PC-3 (cell line): Measurements from ENCODE around the gene ARID1A. TPM values are rescaled to one million over a fixed set of nuclear protein-coding genes. Genes with fewer than 3 reads are reported as not detected.

Experiments
- ATAC-seq: fragments of 200-7000 bp; cut with Tn5 transposase; 2 replicates; pipeline ENCODE4 v1.9.1; 2020; ENCODE audit warnings: mild to moderate bottlenecking, moderate library complexity
- BruUV-seq: library from RNA; stranded (reverse); fragments of 400-500 nt; replicated peaks from 2 replicates; lab custom pipeline; 2021; lab: Mats Ljungman, UMichigan
- CTCF ChIA-PET: fragments of 300-600 bp; sonication (Branson Sonifier 250); formaldehyde crosslinking; loops from one replicate; lab custom pipeline; 2022; ENCODE audit warnings: antibody characterized with exemption; lab: Charles Lee
- POLR2A ChIA-PET: fragments of 300-600 bp; sonication (Branson Sonifier 250); formaldehyde crosslinking; loops from one replicate; lab custom pipeline; 2022; ENCODE audit warnings: antibody characterized with exemption; ENCODE audit not compliant: unreplicated experiment; lab: Charles Lee
- DNase-seq: peaks from one replicate; pipeline ENCODE4 v3.0.0-alpha.2; 2015
- H2AFZ ChIP-seq: fragments of 300-600 bp; sonication (generic); 2 replicates; pipeline ENCODE4 v1.6.0; 2016; ENCODE audit warnings: antibody characterized with exemption, low read length
- H3F3A ChIP-seq: fragments of 300-600 bp; sonication (generic); one replicate; pipeline ENCODE4 v1.6.0; 2017; ENCODE audit warnings: antibody characterized with exemption, low read length, control low read depth, mild to moderate bottlenecking; ENCODE audit not compliant: unreplicated experiment
- H3K27ac ChIP-seq: fragments of 300-600 bp; sonication (generic); 2 replicates; pipeline ENCODE4 v1.5.1; 2016; ENCODE audit warnings: mild to moderate bottlenecking, low read length
- H3K27me3 ChIP-seq: fragments of 300-600 bp; sonication (generic); 2 replicates; pipeline ENCODE4 v1.6.1; 2016; ENCODE audit warnings: low read length, mixed read lengths
- H3K36me3 ChIP-seq: fragments of 300-600 bp; sonication (generic); 2 replicates; pipeline ENCODE4 v1.6.1; 2016; ENCODE audit warnings: low read depth, mixed run types, low read length, mixed read lengths
- H3K4me1 ChIP-seq: fragments of 300-600 bp; sonication (generic); 2 replicates; pipeline ENCODE4 v1.5.1; 2016; ENCODE audit warnings: low read length; ENCODE audit not compliant: insufficient read depth
- H3K4me2 ChIP-seq: fragments of 300-600 bp; sonication (generic); 2 replicates; pipeline ENCODE4 v1.6.0; 2016; ENCODE audit warnings: low read length
- H3K4me3 ChIP-seq: fragments of 300-600 bp; sonication (generic); 2 replicates; pipeline ENCODE4 v1.5.1; 2016; ENCODE audit warnings: mild to moderate bottlenecking, low read length, mixed read lengths
- H3K79me2 ChIP-seq: fragments of 300-600 bp; sonication (generic); 2 replicates; pipeline ENCODE4 v1.6.1; 2017; ENCODE audit warnings: low read length, mixed read lengths
- H3K9ac ChIP-seq: fragments of 300-600 bp; sonication (generic); 2 replicates; pipeline ENCODE4 v1.6.0; 2016; ENCODE audit warnings: mild to moderate bottlenecking, low read length
- H3K9me2 ChIP-seq: fragments of 300-600 bp; sonication (generic); replicated peaks from 2 replicates; pipeline ENCODE4 v1.6.1; 2016; ENCODE audit warnings: mixed run types, low read length, mixed read lengths
- H3K9me3 ChIP-seq: fragments of 300-600 bp; sonication (generic); 2 replicates; pipeline ENCODE4 v1.6.1; 2016; ENCODE audit warnings: low read length, mixed read lengths
- H4K20me1 ChIP-seq: fragments of 300-600 bp; sonication (generic); 2 replicates; pipeline ENCODE4 v1.6.1; 2016; ENCODE audit warnings: low read length, mixed read lengths
- EZH2 ChIP-seq: fragments of 300-600 bp; sonication (generic); IDR thresholded peaks from one replicate; pipeline ENCODE4 v1.6.1; 2017; ENCODE audit warnings: antibody characterized with exemption, mild to moderate bottlenecking, low read length; ENCODE audit not compliant: unreplicated experiment
- EZH2phosphoT487 ChIP-seq: fragments of 300-600 bp; sonication (generic); IDR thresholded peaks from 2 replicates; pipeline ENCODE4 v1.6.1; 2018; ENCODE audit warnings: mild to moderate bottlenecking, antibody characterized with exemption, low read length, borderline replicate concordance
- intact Hi-C: fragments of 100-400 bp; cut with micrococcal nuclease; formaldehyde crosslinking; loops from 2 replicates; pipeline ENCODE4 v1.9.0; 2023
- total RNA-seq: library from RNA; depleted of rRNA; stranded (reverse); fragments of >200 nt; gene quantifications from 2 replicates; pipeline ENCODE4 v1.2.3, GENCODE V29; 2014
- TF ChIP-seq, protein P1 (sequence below): fragments of 300-600 bp; sonication (generic); conservative IDR thresholded peaks from 2 replicates; pipeline ENCODE4 v1.5.1; 2017; ENCODE audit warnings: antibody characterized with exemption, low read depth, mild to moderate bottlenecking, low read length

ARID1A gene
- total RNA-seq, 1 experiment from 2014 or later, result 43.8 TPM

DNA sequence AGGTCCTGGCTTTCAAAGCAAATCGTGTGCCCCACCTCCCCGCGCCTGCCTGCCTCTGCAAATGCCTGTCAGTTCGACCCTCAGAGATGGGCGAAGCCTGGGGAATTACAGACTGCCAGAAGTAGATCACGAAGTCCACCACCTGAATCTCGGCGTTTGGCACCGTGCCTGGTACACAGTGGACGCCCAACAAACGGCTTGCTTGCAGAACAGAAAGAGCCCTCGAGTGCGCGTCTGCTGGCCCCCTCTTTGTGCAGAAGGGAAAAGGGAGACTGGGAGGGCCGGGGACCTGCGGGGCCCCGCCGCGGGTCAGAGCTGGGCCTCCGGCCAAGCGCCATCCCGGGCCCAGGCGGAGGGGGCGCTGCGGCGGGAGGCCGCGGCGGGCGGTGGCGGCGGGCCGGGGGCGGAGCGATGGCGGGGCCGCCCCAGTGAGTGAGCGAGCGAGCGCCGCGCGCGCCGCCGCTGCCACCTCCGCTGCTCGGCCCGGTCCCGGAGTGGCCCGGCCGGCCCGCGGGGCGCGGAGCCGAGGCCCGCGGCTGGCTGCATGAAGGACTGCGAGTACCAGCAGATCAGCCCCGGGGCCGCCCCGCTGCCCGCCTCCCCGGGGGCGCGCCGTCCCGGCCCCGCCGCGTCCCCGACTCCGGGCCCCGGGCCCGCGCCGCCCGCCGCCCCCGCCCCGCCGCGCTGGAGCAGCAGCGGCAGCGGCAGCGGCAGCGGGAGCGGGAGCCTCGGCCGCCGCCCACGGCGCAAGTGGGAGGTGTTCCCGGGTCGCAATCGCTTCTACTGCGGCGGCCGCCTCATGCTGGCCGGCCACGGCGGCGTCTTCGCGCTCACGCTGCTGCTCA, 130.7 kb downstream of the ARID1A start, which contains the start of gene ZDHHC18:
Gene ZDHHC18 (plus strand): TSS at position 428 of the 845 bp plus-strand sequence. CDS start 117 bp downstream, at position 545.
- peak within 1 kb of the TSS; percentile 82 for H3K27ac ChIP-seq
- H2AFZ ChIP-seq, result peak within 1 kb of the TSS; percentile 91
- TF ChIP-seq, protein P1, sequence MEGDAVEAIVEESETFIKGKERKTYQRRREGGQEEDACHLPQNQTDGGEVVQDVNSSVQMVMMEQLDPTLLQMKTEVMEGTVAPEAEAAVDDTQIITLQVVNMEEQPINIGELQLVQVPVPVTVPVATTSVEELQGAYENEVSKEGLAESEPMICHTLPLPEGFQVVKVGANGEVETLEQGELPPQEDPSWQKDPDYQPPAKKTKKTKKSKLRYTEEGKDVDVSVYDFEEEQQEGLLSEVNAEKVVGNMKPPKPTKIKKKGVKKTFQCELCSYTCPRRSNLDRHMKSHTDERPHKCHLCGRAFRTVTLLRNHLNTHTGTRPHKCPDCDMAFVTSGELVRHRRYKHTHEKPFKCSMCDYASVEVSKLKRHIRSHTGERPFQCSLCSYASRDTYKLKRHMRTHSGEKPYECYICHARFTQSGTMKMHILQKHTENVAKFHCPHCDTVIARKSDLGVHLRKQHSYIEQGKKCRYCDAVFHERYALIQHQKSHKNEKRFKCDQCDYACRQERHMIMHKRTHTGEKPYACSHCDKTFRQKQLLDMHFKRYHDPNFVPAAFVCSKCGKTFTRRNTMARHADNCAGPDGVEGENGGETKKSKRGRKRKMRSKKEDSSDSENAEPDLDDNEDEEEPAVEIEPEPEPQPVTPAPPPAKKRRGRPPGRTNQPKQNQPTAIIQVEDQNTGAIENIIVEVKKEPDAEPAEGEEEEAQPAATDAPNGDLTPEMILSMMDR, result peak; percentile 49
- TF ChIP-seq EZH2phosphoT487, result no peak
- intact Hi-C loops, result no loop called here
- H4K20me1 ChIP-seq, result no peaks in the 10 kb centered on the region
- peak within 1 kb of the TSS; percentile 97 for H3K4me2 ChIP-seq
- BruUV-seq, result no TSS peak
- H3K27me3 ChIP-seq, result no peaks in the 10 kb centered on the region
- no peaks in the 10 kb centered on the region for H3K9me2 ChIP-seq
- H3K9ac ChIP-seq, result peak within 1 kb of the TSS; percentile 70
- no peaks in the 10 kb centered on the region for H3F3A ChIP-seq
- ChIA-PET POLR2A (no interaction called here), CTCF (interaction anchor here (0.6 kb wide), 3 partner anchors 64 to 127 kb away, joined by 3 to 6 read pairs (median 5); partner anchors contain the start of genes GPATCH3 and GPN2)
- H3K36me3 ChIP-seq, result 0 out of 2 replicates have a peak, but pooled peaks cover 4% of the 10 kb centered on the region
- ATAC-seq (peak; percentile 89), DNase-seq (peak; percentile 73)
- peaks cover 46% of the 10 kb centered on the region for H3K79me2 ChIP-seq
- no peaks in the 10 kb centered on the region for H3K9me3 ChIP-seq
- peak within 1 kb of the TSS; percentile 82 for H3K4me3 ChIP-seq
- peaks cover 40% of the 10 kb centered on the region for H3K4me1 ChIP-seq

DNA sequence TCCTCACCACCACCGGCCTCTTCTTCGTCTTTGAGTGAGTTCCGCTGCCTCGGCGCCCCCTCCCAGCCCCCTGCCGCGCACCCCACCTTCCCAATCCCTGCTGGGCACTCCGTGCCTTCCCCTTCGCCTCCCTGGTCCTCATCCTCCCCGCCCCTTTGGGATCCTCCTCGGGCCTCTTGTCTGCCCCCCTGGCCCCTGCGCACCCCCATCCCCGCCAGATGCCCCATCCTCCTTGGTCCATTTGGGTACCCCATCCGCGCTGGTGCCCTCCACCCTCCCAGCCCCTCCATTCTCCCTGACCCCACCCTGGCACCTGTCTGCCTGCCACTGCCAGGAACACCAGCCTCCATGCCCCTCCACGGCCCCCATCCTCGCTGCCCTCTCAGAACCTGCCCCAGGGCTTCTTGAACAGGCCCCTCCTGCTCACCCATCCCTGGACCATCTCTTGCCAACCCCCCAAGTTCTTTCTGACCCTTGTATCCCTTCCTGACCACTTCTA, 131.3 kb downstream of the ARID1A start:
- H3F3A ChIP-seq, result no peaks in the 10 kb centered on the region
- TF ChIP-seq, protein P1, result no peak
- TF ChIP-seq EZH2, result no peak
- intact Hi-C loops, result no loop called here
- H3K4me1 ChIP-seq, result peaks cover 46% of the 10 kb centered on the region
- H3K27me3 ChIP-seq, result no peaks in the 10 kb centered on the region
- POLR2A ChIA-PET, result no interaction called here
- no peak overlapping the region for H3K27ac ChIP-seq
- ATAC-seq (no peak), DNase-seq (no peak)
- no TSS peak for BruUV-seq
- H3K9ac ChIP-seq, result peak overlapping the region; percentile 70
- peaks cover 50% of the 10 kb centered on the region for H3K79me2 ChIP-seq
- H3K9me3 ChIP-seq, result no peaks in the 10 kb centered on the region
- CTCF ChIA-PET, result no interaction called here
- 0 out of 2 replicates have a peak, but pooled peaks cover 4% of the 10 kb centered on the region for H3K36me3 ChIP-seq
- no peak overlapping the region for H2AFZ ChIP-seq
- H3K9me2 ChIP-seq, result no peaks in the 10 kb centered on the region
- H3K4me2 ChIP-seq, result peak overlapping the region; percentile 96
- H4K20me1 ChIP-seq, result no peaks in the 10 kb centered on the region
- peak overlapping the region; percentile 82 for H3K4me3 ChIP-seq

DNA sequence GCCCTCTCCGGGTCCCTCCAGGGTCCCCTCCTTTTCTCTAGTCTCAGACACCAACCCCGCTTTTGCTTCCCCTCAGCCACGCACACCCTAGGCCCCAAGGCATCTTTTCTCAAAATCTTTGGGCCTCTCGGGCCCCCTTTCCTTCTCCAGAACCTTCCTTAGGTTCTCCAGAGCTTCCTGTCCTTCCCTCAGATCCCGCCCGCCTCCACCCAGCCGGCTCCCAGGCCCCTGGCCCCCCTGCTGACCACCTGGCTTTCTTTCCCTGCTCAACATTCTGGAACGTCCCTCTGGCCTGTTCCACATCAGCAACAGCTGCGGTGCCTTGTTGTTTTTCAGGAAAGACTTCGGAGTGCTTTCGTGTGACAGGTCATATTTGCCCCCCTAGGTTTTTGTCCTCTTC, 131.8 kb downstream of the ARID1A start:
- ChIA-PET CTCF (no interaction called here), POLR2A (no interaction called here)
- DNase-seq (no peak), ATAC-seq (no peak)
- Histone ChIP-seq H4K20me1 (no peaks in the 10 kb centered on the region), H3K9ac (peak overlapping the region; percentile 70), H3F3A (no peaks in the 10 kb centered on the region), H3K4me1 (peaks cover 46% of the 10 kb centered on the region), H3K9me2 (no peaks in the 10 kb centered on the region), H3K27me3 (no peaks in the 10 kb centered on the region), H3K27ac (no peak overlapping the region), H3K79me2 (peaks cover 55% of the 10 kb centered on the region), H3K9me3 (no peaks in the 10 kb centered on the region), H2AFZ (no peak overlapping the region), H3K4me2 (peak overlapping the region; percentile 96), H3K4me3 (peak overlapping the region; percentile 82), H3K36me3 (peaks cover 9% of the 10 kb centered on the region; the same call in 1 of the 2 replicates)
- TF ChIP-seq EZH2 (no peak), EZH2phosphoT487 (no peak)
- TF ChIP-seq, protein P1, result no peak
- intact Hi-C loops, result no loop called here
- TSS peak; percentile 18 for BruUV-seq
